HG03575 (cell line): ENCODE measurements around the gene CCDC78.

Experiments used
- ATAC-seq: cut with Tn5 transposase; IDR thresholded peaks from one replicate; pipeline ENCODE4 v1.9.1; 2021; ENCODE audit not compliant: unreplicated experiment, insufficient number of reproducible peaks, low FRiP score; ENCODE audit errors: extremely low read depth

Gene CCDC78

DNA sequence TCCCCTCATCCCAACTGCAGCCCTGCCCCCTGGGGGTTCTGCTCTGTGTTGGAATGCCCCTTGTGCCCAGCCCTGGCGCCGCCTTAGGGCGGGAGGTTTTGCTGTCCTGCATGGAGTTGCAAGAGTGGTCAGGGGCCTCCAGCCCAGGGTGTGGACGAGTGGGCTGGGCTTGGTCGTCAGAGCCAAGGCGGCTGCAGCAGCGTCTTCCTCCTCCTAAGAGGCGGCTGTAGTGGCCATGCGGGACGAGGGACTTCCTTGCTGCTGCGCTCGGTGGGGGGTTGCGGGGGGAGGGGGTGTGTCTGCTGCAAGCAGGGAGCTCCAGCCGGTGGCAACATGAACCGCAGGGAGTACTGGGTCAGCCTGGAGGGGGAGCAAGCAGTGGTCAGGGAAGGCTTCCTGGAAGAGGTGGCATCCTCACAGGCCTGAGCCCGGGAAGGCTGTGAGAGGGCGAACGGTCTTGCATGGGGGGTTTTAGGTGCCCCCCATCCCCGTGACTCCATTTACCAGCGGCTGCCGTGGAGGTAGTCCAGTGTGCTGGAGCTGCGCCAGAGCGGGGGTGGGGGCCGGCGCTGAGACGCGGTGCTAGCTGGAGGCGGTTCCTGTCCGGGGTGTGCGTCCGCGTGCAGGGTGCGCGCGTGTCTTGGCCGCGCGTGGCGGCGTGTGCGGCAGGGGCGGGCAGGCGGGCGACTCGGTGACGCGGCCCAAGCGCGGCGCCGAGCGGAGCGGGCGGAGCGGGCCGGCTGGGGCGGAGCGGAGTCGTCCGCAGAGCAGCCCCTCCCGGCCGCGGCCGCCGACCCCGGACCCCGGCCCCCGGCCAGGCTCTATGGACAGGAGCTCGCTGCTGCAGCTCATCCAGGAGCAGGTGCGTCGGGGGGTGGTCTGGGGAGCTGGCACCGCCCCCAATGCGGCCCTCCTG, 51.0 kb downstream of the CCDC78 start, which contains the start of gene RHBDL1:
Gene RHBDL1, plus strand, starts transcription at position 704 of the 916 bp plus-strand sequence. Its CDS starts 120 bp downstream, at position 824.
- ATAC-seq = no peak

DNA sequence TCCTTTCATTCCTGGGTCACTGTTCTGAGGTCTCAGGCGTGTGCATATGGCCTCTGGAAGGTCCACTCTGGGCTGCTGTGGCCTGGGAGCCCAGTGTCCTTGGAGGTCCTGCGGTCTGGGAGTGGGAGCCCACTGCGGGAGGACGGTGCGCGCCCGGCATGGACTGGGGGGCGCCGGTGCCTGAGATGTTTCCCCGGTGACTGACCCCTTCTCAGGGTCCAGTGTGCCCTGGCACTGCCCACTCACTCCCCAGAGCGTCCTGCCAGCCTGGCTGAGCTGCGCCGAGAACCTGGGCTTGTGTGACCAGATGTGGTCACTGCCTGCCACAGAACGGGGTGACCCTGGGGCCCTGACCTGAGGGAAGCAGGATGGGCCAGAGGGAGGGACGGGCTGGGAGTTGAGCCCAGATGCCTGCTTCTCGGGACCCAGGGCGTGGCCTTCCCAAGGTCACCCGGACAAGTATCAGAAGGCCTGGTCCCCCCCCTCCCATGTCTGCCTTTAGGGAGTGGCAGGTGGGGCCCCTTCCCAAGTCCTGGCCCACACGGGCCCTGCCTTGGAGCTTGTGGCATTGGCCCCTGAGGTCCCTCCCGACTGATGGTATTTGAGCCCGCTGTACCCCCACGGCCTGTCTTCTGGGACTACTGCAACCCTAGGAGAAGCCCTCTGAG, 51.9 kb downstream of the CCDC78 start:
- ATAC-seq = no peak

DNA sequence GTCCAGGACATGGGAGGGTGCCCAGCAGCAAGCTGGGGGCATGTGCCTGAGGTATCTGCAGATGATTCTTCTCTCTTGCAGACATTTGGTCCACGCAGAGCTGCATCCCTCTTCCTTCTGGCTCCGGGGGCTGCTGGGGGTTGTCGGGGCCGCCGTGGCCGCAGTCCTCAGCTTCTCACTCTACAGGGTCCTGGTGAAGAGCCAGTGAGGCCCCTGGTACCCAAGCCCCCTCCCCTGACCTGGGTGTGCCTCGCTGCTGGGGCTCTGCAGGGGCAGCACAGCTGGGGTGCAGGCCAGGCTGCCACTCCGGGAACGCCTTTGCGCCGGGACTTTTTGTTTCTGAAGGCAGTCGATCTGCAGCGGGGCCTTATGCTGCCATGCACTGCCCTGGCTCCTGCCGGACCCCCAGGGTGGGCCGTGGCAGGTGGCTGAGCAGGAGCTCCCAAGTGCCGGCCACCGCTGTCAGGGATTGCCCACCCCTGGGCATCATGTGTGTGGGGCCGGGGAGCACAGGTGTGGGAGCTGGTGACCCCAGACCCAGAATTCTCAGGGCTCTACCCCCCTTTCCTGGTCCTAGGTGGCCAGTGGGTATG, 52.7 kb downstream of the CCDC78 start:
- no peak for ATAC-seq

- no peak for ATAC-seq
Measured at GRCh38 chr16:672851-673250, 53.4 kb downstream of the CCDC78 start.
